Activated CD4-positive, alpha-beta T cell treated with anti-CD3 and anti-CD28 coated beads, Interleukin-2, amount 50 U/mL, for 16 hours (primary cell): ENCODE results near the gene MVP.
"Not testable (repeated sequence)": the region's sequence is repeated elsewhere in the genome, so short reads cannot be mapped to it uniquely, and the experiment has no call there.

ENCODE experiments used
- DNase-seq: peaks from one replicate; pipeline ENCODE4 v3.0.0-alpha.2; 2020

Gene MVP

GRCh38 chr16:29815793-29816693, 4.2 kb upstream of the MVP start, which contains the start of gene PAGR1:
Gene PAGR1, plus strand, starts transcription at chr16:29816152. Its CDS starts 374 bp downstream, at chr16:29816526.
- DNase-seq = peak; percentile 100

GRCh38 chr16:29816694-29817441, 3.4 kb upstream of the MVP start:
- DNase-seq = peak; percentile 74

- no peak for DNase-seq
Observed at GRCh38 chr16:29818082-29818481, 2.2 kb upstream of the MVP start.

GRCh38 chr16:29819506-29819905, 756 bp upstream of the MVP start:
- DNase-seq = no peak

GRCh38 chr16:29820730-29821642, 724 bp downstream of the MVP start:
- DNase-seq = no peak

- no peak for DNase-seq
Observed at GRCh38 chr16:29821643-29822115, 1.4 kb downstream of the MVP start.

- no peak for DNase-seq
Observed at GRCh38 chr16:29824589-29825144, 4.4 kb downstream of the MVP start.

GRCh38 chr16:29825145-29826044, 5.1 kb downstream of the MVP start:
- peak; percentile 86 for DNase-seq

- DNase-seq = no peak
Observed at GRCh38 chr16:29826342-29826695, 6.1 kb downstream of the MVP start.

- no peak for DNase-seq
Observed at GRCh38 chr16:29830774-29831173, 10.5 kb downstream of the MVP start.

GRCh38 chr16:29831490-29831889, 11.2 kb downstream of the MVP start:
- no peak for DNase-seq

- DNase-seq = not testable (repeated sequence)
Observed at GRCh38 chr16:29833219-29833618, 13.0 kb downstream of the MVP start.

GRCh38 chr16:29834079-29834478, 13.8 kb downstream of the MVP start:
- DNase-seq = no peak

GRCh38 chr16:29835926-29836325, 15.7 kb downstream of the MVP start:
- DNase-seq = no peak

GRCh38 chr16:29836623-29837022, 16.4 kb downstream of the MVP start:
- no peak for DNase-seq

- DNase-seq = no peak
Observed at GRCh38 chr16:29837841-29838240, 17.6 kb downstream of the MVP start.

- DNase-seq = no peak
Observed at GRCh38 chr16:29839822-29840221, 19.6 kb downstream of the MVP start.

GRCh38 chr16:29840240-29840639, 20.0 kb downstream of the MVP start:
- no peak for DNase-seq

- no peak for DNase-seq
Observed at GRCh38 chr16:29841631-29842030, 21.4 kb downstream of the MVP start.

GRCh38 chr16:29842732-29843346, 22.6 kb downstream of the MVP start:
- no peak for DNase-seq

GRCh38 chr16:29843931-29844330, 23.7 kb downstream of the MVP start:
- DNase-seq = no peak
